Naive thymus-derived CD4-positive, alpha-beta T cell (primary cell): ENCODE results near the gene SEC22A. TPM values are rescaled to one million over a fixed set of nuclear protein-coding genes. Genes with fewer than 3 reads are reported as not detected.
A peak's percentile ranks its signal among the peaks of the same experiment; 100 is the strongest.

Source experiments
- ATAC-seq: fragments of 150-1000 bp; cut with Tn5 transposase; 2 replicates; pipeline ENCODE4 v1.10.0; 2021; ENCODE audit warnings: mild to moderate bottlenecking, moderate library complexity
- CTCF ChIA-PET: fragments of 350-600 bp; sonication (Branson Sonifier 250); formaldehyde crosslinking; loops from one replicate; lab custom pipeline; 2021; ENCODE audit warnings: antibody characterized with exemption; lab: Charles Lee
- POLR2A ChIA-PET: fragments of 350-600 bp; sonication (Branson Sonifier 250); formaldehyde crosslinking; loops from one replicate; lab custom pipeline; 2021; ENCODE audit warnings: antibody characterized with exemption, inconsistent platforms; lab: Charles Lee
- DNase-seq, 9 donors: peaks; one replicate each; pipeline versions ENCODE4 v3.0.0 to v3.0.0-alpha.2; 2020 to 2022; ENCODE audit warnings: mixed read lengths in 1 of 9
- H3K27ac ChIP-seq: one replicate; pipeline ENCODE4 v1.7.0; 2013; ENCODE audit warnings: mild to moderate bottlenecking, low read depth, low read length, moderate library complexity
- H3K27me3 ChIP-seq, 2 donors: one replicate each; pipeline ENCODE4 v1.7.0; 2013; ENCODE audit warnings: low read length in 2 of 2, mild to moderate bottlenecking in 2 of 2, moderate library complexity in 2 of 2; ENCODE audit not compliant: control insufficient read depth in 2 of 2, insufficient read depth in 2 of 2
- H3K36me3 ChIP-seq, 3 experiments: 1 replicate in 2 of 3; 2 replicates in 1 of 3; pipeline ENCODE4 v1.7.0; 2013; ENCODE audit warnings: low read length in 3 of 3, mild to moderate bottlenecking in 3 of 3, moderate library complexity in 1 of 3; ENCODE audit not compliant: insufficient read depth in 3 of 3, control insufficient read depth in 2 of 3
- H3K4me1 ChIP-seq, 2 donors: one replicate each; pipeline ENCODE4 v1.7.0; 2013; ENCODE audit warnings: low read length in 2 of 2, mild to moderate bottlenecking in 2 of 2, moderate library complexity in 1 of 2; ENCODE audit not compliant: control insufficient read depth in 2 of 2, insufficient read depth in 2 of 2
- H3K4me3 ChIP-seq: 2 replicates; pipeline ENCODE4 v1.7.0; 2013; ENCODE audit warnings: mild to moderate bottlenecking, low read length
- H3K9me3 ChIP-seq, 3 experiments: 1 replicate in 2 of 3; 2 replicates in 1 of 3; pipeline ENCODE4 v1.7.0; 2013; ENCODE audit warnings: low read length in 3 of 3; ENCODE audit not compliant: control insufficient read depth in 2 of 3
- H3K27ac Mint-ChIP-seq, 9 donors: one replicate each; pipeline ENCODE4 v1.8.0; 2020 to 2022; ENCODE audit warnings: mixed read lengths in 9 of 9, mild to moderate bottlenecking in 8 of 9, moderate library complexity in 5 of 9, inconsistent platforms in 2 of 9
- H3K27me3 Mint-ChIP-seq, 5 donors: one replicate each; pipeline ENCODE4 v1.8.0; 2021 to 2022; ENCODE audit warnings: mixed read lengths in 5 of 5, mild to moderate bottlenecking in 1 of 5
- H3K36me3 Mint-ChIP-seq, 5 donors: one replicate each; pipeline ENCODE4 v1.8.0; 2020 to 2022; ENCODE audit warnings: mixed read lengths in 5 of 5, mild to moderate bottlenecking in 3 of 5, inconsistent platforms in 1 of 5
- H3K4me1 Mint-ChIP-seq, 7 donors: one replicate each; pipeline ENCODE4 v1.8.0; 2020 to 2022; ENCODE audit warnings: mixed read lengths in 7 of 7, mild to moderate bottlenecking in 3 of 7, inconsistent platforms in 1 of 7
- H3K4me3 Mint-ChIP-seq, 10 donors: one replicate each; pipeline ENCODE4 v1.8.0; 2020 to 2022; ENCODE audit warnings: mild to moderate bottlenecking in 10 of 10, mixed read lengths in 10 of 10, moderate library complexity in 6 of 10, inconsistent platforms in 2 of 10
- H3K9me3 Mint-ChIP-seq, 11 donors: one replicate each; pipeline ENCODE4 v1.8.0; 2020 to 2022; ENCODE audit warnings: mixed read lengths in 11 of 11, mild to moderate bottlenecking in 4 of 11, inconsistent platforms in 1 of 11, moderate library complexity in 1 of 11
- intact Hi-C, 2 donors: fragments of 100-400 bp; cut with micrococcal nuclease; formaldehyde crosslinking; loops; one replicate each; pipeline ENCODE4 v1.15.1; 2023
- polyA plus RNA-seq, 2 donors: library from polyadenylated mRNA; unstranded; fragments of 300-500 nt; fragmentation: Illumina TruSeq; gene quantifications; one replicate each; pipeline ENCODE4 v1.2.3, GENCODE V29; 2021
- total RNA-seq, 6 experiments: library from RNA in 5 of 6; stranded (reverse) in 5 of 6; gene quantifications; 1 replicate in 5 of 6; 2 replicates in 1 of 6; pipeline ENCODE4 v1.2.3 and lab custom pipeline; 2021 to 2026

SEC22A gene
- total and polyA plus RNA-seq, 7 experiments from 2014 or later: 14.0 to 20.1 (median 16.1) TPM

GRCh38 chr3:123267821-123268220 is 66.1 kb downstream of the SEC22A start:
- Histone ChIP-seq H3K9me3 (no peaks in the 10 kb centered on the region), H3K36me3 (peaks cover 0 to 8% (median 0%) of the 10 kb centered on the region in 3 experiments), H3K27me3 (no peaks in the 10 kb centered on the region), H3K4me1 (no peaks in the 10 kb centered on the region), H3K4me3 (no peak overlapping the region), H3K27ac (no peak overlapping the region)
- no peak for DNase-seq
- no peak for ATAC-seq
- Mint-ChIP-seq H3K4me3 (no peak overlapping the region), H3K27ac (no peak overlapping the region), H3K9me3 (peaks cover 0 to 11% (median 0%) of the 10 kb centered on the region in 11 donors), H3K4me1 (peaks cover 0 to 5% (median 0%) of the 10 kb centered on the region in 7 donors), H3K27me3 (no peaks in the 10 kb centered on the region), H3K36me3 (peaks cover 13 to 63% (median 45%) of the 10 kb centered on the region in 5 donors)
- ChIA-PET POLR2A (no interaction called here), CTCF (no interaction called here)
- intact Hi-C loops: no loop called here

DNA sequence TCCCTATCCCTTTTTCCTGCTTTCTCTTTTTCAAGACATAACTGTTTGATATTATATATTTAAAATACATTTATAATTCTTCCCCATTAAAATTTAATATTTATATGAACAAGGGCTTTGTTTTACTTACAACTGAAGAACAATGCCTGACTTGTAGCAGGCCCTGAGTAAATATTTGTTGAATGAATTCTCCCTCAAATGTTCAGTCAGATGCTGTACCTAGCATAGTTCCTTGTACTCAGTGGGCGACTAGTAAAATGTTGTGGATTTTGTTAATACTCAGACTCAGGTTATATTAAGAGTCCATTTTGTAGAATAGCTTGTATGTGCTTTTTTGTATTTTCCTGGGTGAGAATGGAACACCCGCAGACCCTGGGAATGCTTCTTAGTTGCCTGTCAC is 69.1 kb downstream of the SEC22A start:
- Mint-ChIP-seq H3K9me3 (peaks cover 0 to 9% (median 0%) of the 10 kb centered on the region in 11 donors), H3K27ac (no peak overlapping the region), H3K27me3 (no peaks in the 10 kb centered on the region), H3K4me3 (no peak overlapping the region), H3K36me3 (peaks cover 9 to 45% (median 29%) of the 10 kb centered on the region in 5 donors), H3K4me1 (peaks cover 0 to 10% (median 0%) of the 10 kb centered on the region in 7 donors)
- CTCF ChIA-PET: no interaction called here
- Histone ChIP-seq H3K27ac (no peak overlapping the region), H3K27me3 (no peaks in the 10 kb centered on the region), H3K4me1 (no peaks in the 10 kb centered on the region), H3K4me3 (no peak overlapping the region), H3K9me3 (no peaks in the 10 kb centered on the region), H3K36me3 (no peaks in the 10 kb centered on the region)
- intact Hi-C loops: no loop called here
- DNase-seq: no peak
- POLR2A ChIA-PET: no interaction called here
- no peak for ATAC-seq

DNA sequence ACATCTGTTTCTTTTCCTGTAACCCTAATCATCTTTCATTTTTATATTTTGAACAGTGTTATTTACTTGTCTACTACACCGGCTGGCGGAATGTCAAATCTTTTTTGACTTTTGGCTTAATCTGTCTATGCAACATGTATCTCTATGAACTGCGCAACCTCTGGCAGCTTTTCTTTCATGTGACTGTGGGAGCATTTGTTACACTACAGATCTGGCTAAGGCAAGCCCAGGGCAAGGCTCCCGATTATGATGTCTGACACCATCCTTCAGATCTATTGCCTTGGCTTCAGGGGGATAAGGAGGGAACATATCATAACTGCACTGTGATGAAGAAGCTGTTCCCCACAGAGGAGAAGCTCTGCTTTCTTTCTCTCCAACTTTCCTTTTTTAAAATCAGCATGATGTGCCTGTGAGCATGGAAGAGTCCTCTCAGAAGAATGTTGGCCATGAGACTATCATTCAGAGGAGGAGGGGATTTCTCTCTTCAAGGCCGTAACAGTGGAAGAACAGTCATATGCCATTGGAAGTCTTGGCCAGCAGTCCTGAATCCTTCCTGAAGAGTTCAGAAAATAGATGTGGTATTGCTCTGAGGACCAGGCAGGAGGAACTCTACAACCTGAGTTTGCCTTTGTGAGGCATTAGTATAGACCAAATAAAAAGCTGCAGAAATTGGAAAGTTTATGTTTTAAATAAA is 69.9 kb downstream of the SEC22A start:
- Histone ChIP-seq H3K36me3 (no peaks in the 10 kb centered on the region), H3K27ac (no peak overlapping the region), H3K27me3 (no peaks in the 10 kb centered on the region), H3K4me1 (no peaks in the 10 kb centered on the region), H3K9me3 (no peaks in the 10 kb centered on the region), H3K4me3 (no peak overlapping the region)
- peak overlapping the region in 2 of 9 donors; percentile 0 to 1 for H3K27ac Mint-ChIP-seq
- H3K4me1 Mint-ChIP-seq: peaks cover 0 to 10% (median 0%) of the 10 kb centered on the region in 7 donors
- intact Hi-C loops: no loop called here
- no peak for ATAC-seq
- ChIA-PET POLR2A (no interaction called here), CTCF (no interaction called here)
- no peaks in the 10 kb centered on the region for H3K27me3 Mint-ChIP-seq
- H3K36me3 Mint-ChIP-seq: peaks cover 5 to 37% (median 21%) of the 10 kb centered on the region in 5 donors
- H3K4me3 Mint-ChIP-seq: no peak overlapping the region
- H3K9me3 Mint-ChIP-seq: peaks cover 0 to 1% (median 0%) of the 10 kb centered on the region in 11 donors
- no peak for DNase-seq

GRCh38 chr3:123272547-123272946 is 70.8 kb downstream of the SEC22A start:
- H3K4me3 Mint-ChIP-seq: no peak overlapping the region
- H3K4me1 Mint-ChIP-seq: peaks cover 0 to 5% (median 0%) of the 10 kb centered on the region in 7 donors
- Histone ChIP-seq H3K27me3 (no peaks in the 10 kb centered on the region), H3K9me3 (no peaks in the 10 kb centered on the region), H3K4me1 (no peaks in the 10 kb centered on the region), H3K27ac (no peak overlapping the region), H3K36me3 (no peaks in the 10 kb centered on the region), H3K4me3 (no peak overlapping the region)
- intact Hi-C loops: no loop called here
- H3K27me3 Mint-ChIP-seq: no peaks in the 10 kb centered on the region
- CTCF ChIA-PET: no interaction called here
- no peaks in the 10 kb centered on the region for H3K9me3 Mint-ChIP-seq
- no peak overlapping the region for H3K27ac Mint-ChIP-seq
- ATAC-seq: no peak
- H3K36me3 Mint-ChIP-seq: peaks cover 4 to 28% (median 12%) of the 10 kb centered on the region in 5 donors
- POLR2A ChIA-PET: no interaction called here
- DNase-seq: no peak

- DNase-seq (no peak), ATAC-seq (no peak)
- Histone ChIP-seq H3K27me3 (no peaks in the 10 kb centered on the region), H3K9me3 (no peaks in the 10 kb centered on the region), H3K4me1 (no peaks in the 10 kb centered on the region), H3K4me3 (no peak overlapping the region), H3K36me3 (no peaks in the 10 kb centered on the region), H3K27ac (no peak overlapping the region)
- intact Hi-C loops: no loop called here
- peaks cover 0 to 4% (median 0%) of the 10 kb centered on the region in 7 donors for H3K4me1 Mint-ChIP-seq
- H3K4me3 Mint-ChIP-seq: no peak overlapping the region
- CTCF ChIA-PET: no interaction called here
- POLR2A ChIA-PET: no interaction called here
- H3K27me3 Mint-ChIP-seq: no peaks in the 10 kb centered on the region
- no peaks in the 10 kb centered on the region for H3K9me3 Mint-ChIP-seq
- no peak overlapping the region for H3K27ac Mint-ChIP-seq
- peaks cover 4 to 19% (median 9%) of the 10 kb centered on the region in 5 donors for H3K36me3 Mint-ChIP-seq
Measured at GRCh38 chr3:123275691-123276090, 73.9 kb downstream of the SEC22A start.

DNA sequence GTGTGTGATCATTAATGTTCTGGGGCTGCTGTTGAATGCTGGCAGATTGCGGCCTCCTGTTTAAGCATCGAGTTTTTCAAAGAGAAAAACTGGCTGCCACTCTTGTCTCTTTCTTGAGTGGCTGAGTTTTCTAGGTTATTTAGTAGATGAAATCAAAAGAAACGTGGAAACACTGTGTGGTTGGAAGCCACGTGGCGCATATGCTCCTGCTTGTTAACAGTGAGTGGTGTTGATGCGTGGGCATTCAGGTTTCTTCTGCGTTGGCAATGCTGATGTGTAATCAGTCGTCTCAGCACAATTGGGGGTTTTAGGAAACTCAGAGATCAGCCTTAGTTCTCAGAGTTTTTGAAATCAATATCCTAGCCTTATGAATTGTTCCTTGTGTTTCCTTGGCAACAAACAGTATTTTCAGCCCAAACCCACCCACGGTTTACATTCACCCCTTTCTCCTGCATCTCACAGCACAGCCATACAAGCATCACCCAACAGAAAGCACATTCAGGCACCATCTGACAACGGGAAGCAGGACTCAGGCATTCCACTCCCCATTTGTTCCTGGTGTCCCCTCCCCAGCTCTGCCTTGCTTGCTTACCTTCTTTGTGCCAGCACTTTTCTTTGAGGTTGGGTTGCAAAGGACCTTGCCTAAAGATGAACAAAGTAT is 74.7 kb downstream of the SEC22A start:
- DNase-seq (no peak), ATAC-seq (no peak)
- POLR2A ChIA-PET: no interaction called here
- H3K9me3 Mint-ChIP-seq: no peaks in the 10 kb centered on the region
- H3K27me3 Mint-ChIP-seq: no peaks in the 10 kb centered on the region
- peaks cover 0 to 4% (median 0%) of the 10 kb centered on the region in 7 donors for H3K4me1 Mint-ChIP-seq
- no peak overlapping the region for H3K4me3 Mint-ChIP-seq
- H3K27ac ChIP-seq: no peak overlapping the region
- no peaks in the 10 kb centered on the region for H3K27me3 ChIP-seq
- CTCF ChIA-PET: interaction anchor here (0.7 kb wide), 1 partner anchor 864 kb away, joined by 3 read pairs; no protein-coding TSS in a partner anchor
- no peak overlapping the region for H3K27ac Mint-ChIP-seq
- H3K36me3 ChIP-seq: no peaks in the 10 kb centered on the region
- intact Hi-C loops: no loop called here
- H3K4me3 ChIP-seq: no peak overlapping the region
- no peaks in the 10 kb centered on the region for H3K9me3 ChIP-seq
- peaks cover 4 to 13% (median 5%) of the 10 kb centered on the region in 5 donors for H3K36me3 Mint-ChIP-seq
- H3K4me1 ChIP-seq: no peaks in the 10 kb centered on the region
